Measurements from ENCODE around the gene NRBP1.
"Not testable (repeated sequence)": the region's sequence is repeated elsewhere in the genome, so short reads cannot be mapped to it uniquely, and the experiment has no call there.

The NRBP1 gene

GRCh38 chr2:27421660-27422250 lies 6.7 kb upstream of the NRBP1 start:
- in situ Hi-C loops (cut with MboI; ENCODE audit: low sequenced_read_pairs), result no loop called here

GRCh38 chr2:27422958-27423357 lies 5.5 kb upstream of the NRBP1 start:
- in situ Hi-C loops (cut with MboI; ENCODE audit: low sequenced_read_pairs), result no loop called here

GRCh38 chr2:27425039-27425438 lies 3.4 kb upstream of the NRBP1 start:
- in situ Hi-C loops (cut with MboI; ENCODE audit: low sequenced_read_pairs), result not testable (repeated sequence)

- in situ Hi-C loops (cut with MboI; ENCODE audit: low sequenced_read_pairs), result no loop called here
These were observed 593 bp upstream of the NRBP1 start for GRCh38 chr2:27427863-27428212.

GRCh38 chr2:27428978-27429541 lies 629 bp downstream of the NRBP1 start:
- in situ Hi-C loops (cut with MboI; ENCODE audit: low sequenced_read_pairs), result no loop called here

GRCh38 chr2:27431395-27431794 lies 3.0 kb downstream of the NRBP1 start:
- in situ Hi-C loops (cut with MboI; ENCODE audit: low sequenced_read_pairs), result no loop called here

- in situ Hi-C loops (cut with MboI; ENCODE audit: low sequenced_read_pairs), result no loop called here
These were observed 7.2 kb downstream of the NRBP1 start for GRCh38 chr2:27435628-27436027.

GRCh38 chr2:27441226-27441926 lies 12.9 kb downstream of the NRBP1 start:
- in situ Hi-C loops (cut with MboI; ENCODE audit: low sequenced_read_pairs), result no loop called here

GRCh38 chr2:27441958-27442919 lies 13.8 kb downstream of the NRBP1 start, which contains the start of gene KRTCAP3:
TSS of gene KRTCAP3 (plus strand) at chr2:27442381. CDS start at chr2:27442413, 32 bp downstream.
- in situ Hi-C loops (cut with MboI; ENCODE audit: low sequenced_read_pairs), result no loop called here

- in situ Hi-C loops (cut with MboI; ENCODE audit: low sequenced_read_pairs), result no loop called here
These were observed 14.5 kb downstream of the NRBP1 start for GRCh38 chr2:27442920-27443282.

- in situ Hi-C loops (cut with MboI; ENCODE audit: low sequenced_read_pairs), result no loop called here
These were observed 16.7 kb downstream of the NRBP1 start for GRCh38 chr2:27445155-27445554.

GRCh38 chr2:27445615-27446014 lies 17.2 kb downstream of the NRBP1 start:
- in situ Hi-C loops (cut with MboI; ENCODE audit: low sequenced_read_pairs), result no loop called here

- in situ Hi-C loops (cut with MboI; ENCODE audit: low sequenced_read_pairs), result no loop called here
These were observed 17.6 kb downstream of the NRBP1 start for GRCh38 chr2:27446057-27446456.

GRCh38 chr2:27448381-27448780 lies 19.9 kb downstream of the NRBP1 start:
- in situ Hi-C loops (cut with MboI; ENCODE audit: low sequenced_read_pairs), result no loop called here

- in situ Hi-C loops (cut with MboI; ENCODE audit: low sequenced_read_pairs), result no loop called here
These were observed 22.7 kb downstream of the NRBP1 start for GRCh38 chr2:27451095-27451494.

- in situ Hi-C loops (cut with MboI; ENCODE audit: low sequenced_read_pairs), result no loop called here
These were observed 25.5 kb downstream of the NRBP1 start for GRCh38 chr2:27453968-27454367.

- in situ Hi-C loops (cut with MboI; ENCODE audit: low sequenced_read_pairs), result no loop called here
These were observed 32.7 kb downstream of the NRBP1 start for GRCh38 chr2:27461118-27461517.

- in situ Hi-C loops (cut with MboI; ENCODE audit: low sequenced_read_pairs), result no loop called here
These were observed 36.0 kb downstream of the NRBP1 start for GRCh38 chr2:27464443-27464842.

- in situ Hi-C loops (cut with MboI; ENCODE audit: low sequenced_read_pairs), result no loop called here
These were observed 43.5 kb downstream of the NRBP1 start for GRCh38 chr2:27471961-27472360.

GRCh38 chr2:27485496-27485895 lies 57.1 kb downstream of the NRBP1 start:
- in situ Hi-C loops (cut with MboI; ENCODE audit: low sequenced_read_pairs), result no loop called here

GRCh38 chr2:27489118-27489497 lies 60.7 kb downstream of the NRBP1 start:
- in situ Hi-C loops (cut with MboI; ENCODE audit: low sequenced_read_pairs), result no loop called here
